HepG2 (cell line): ENCODE data around the gene RAB40C. TPM values are rescaled to one million over a fixed set of nuclear protein-coding genes. Genes with fewer than 3 reads are reported as not detected.

Experiments used
- AFF4 ChIP-seq: sonication (generic); formaldehyde crosslinking; IDR thresholded peaks from 2 replicates; pipeline ENCODE4 v1.4.0; 2020; ENCODE audit warnings: missing genetic modification reagents
- CSRNP1 ChIP-seq: sonication (generic); formaldehyde crosslinking; IDR thresholded peaks from 2 replicates; pipeline ENCODE4 v1.8.1; 2023; ENCODE audit warnings: mild to moderate bottlenecking, missing genetic modification reagents
- ELF3 ChIP-seq: IDR thresholded peaks from 2 replicates; pipeline ENCODE4 v1.6.1; 2016; ENCODE audit warnings: missing genetic modification reagents, missing compliant biosample characterization
- EP300 ChIP-seq, 3 experiments: sonication (generic) in 1 of 3; formaldehyde crosslinking in 1 of 3; IDR thresholded peaks; 2 replicates each; pipeline versions ENCODE4 v1.5.1 to v1.6.1; 2011 to 2020; ENCODE audit warnings: low read depth in 2 of 3, low read length in 2 of 3, borderline replicate concordance in 1 of 3, improper control_type of control experiment in 1 of 3, mild to moderate bottlenecking in 1 of 3, missing genetic modification reagents in 1 of 3, moderate library complexity in 1 of 3
- FOXK2 ChIP-seq: fragments of 450-650 bp; IDR thresholded peaks from 2 replicates; pipeline ENCODE4 v1.6.1; 2016
- GABPA ChIP-seq, 2 experiments: IDR thresholded peaks; 2 replicates each; pipeline ENCODE4 v1.6.1; 2011 to 2016; ENCODE audit warnings: low read depth in 2 of 2, low read length in 1 of 2, missing biosample characterization in 1 of 2, missing genetic modification characterization in 1 of 2
- GTF2F1 ChIP-seq: fragments of 150-350 bp; IDR thresholded peaks from 2 replicates; pipeline ENCODE4 v1.6.1; 2014; ENCODE audit warnings: low read length
- NONO ChIP-seq, 2 experiments: fragments of 450-650 bp in 1 of 2; sonication (generic) in 1 of 2; formaldehyde crosslinking in 1 of 2; IDR thresholded peaks in 1 of 2; conservative IDR thresholded peaks in 1 of 2; 2 replicates each; pipeline versions ENCODE4 v1.6.1 to v1.8.0; 2017 to 2022; ENCODE audit warnings: mild to moderate bottlenecking in 1 of 2, missing genetic modification reagents in 1 of 2, moderate library complexity in 1 of 2
- POLR2G ChIP-seq: fragments of 200-400 bp; formaldehyde crosslinking; IDR thresholded peaks from 2 replicates; pipeline ENCODE4 v1.6.1; 2018; ENCODE audit warnings: mild to moderate bottlenecking, low read depth, low read length, moderate library complexity
- RAD21 ChIP-seq: fragments of 450-650 bp; formaldehyde crosslinking; IDR thresholded peaks from 2 replicates; pipeline ENCODE4 v1.5.0; 2020; ENCODE audit warnings: mild to moderate bottlenecking
- RARG ChIP-seq: sonication (generic); formaldehyde crosslinking; IDR thresholded peaks from 2 replicates; pipeline ENCODE4 v1.4.0; 2020; ENCODE audit warnings: low read depth, mild to moderate bottlenecking, missing genetic modification reagents
- SSRP1 ChIP-seq: IDR thresholded peaks from 2 replicates; pipeline ENCODE4 v1.6.1; 2016; ENCODE audit warnings: control low read depth
- THAP8 ChIP-seq: sonication (generic); formaldehyde crosslinking; IDR thresholded peaks from 2 replicates; pipeline ENCODE4 v1.5.1; 2020; ENCODE audit warnings: missing genetic modification reagents, mild to moderate bottlenecking, borderline replicate concordance
- ZBTB14 ChIP-seq: sonication (generic); formaldehyde crosslinking; IDR thresholded peaks from 2 replicates; pipeline ENCODE4 v1.4.0; 2020; ENCODE audit warnings: missing genetic modification reagents
- ZFX ChIP-seq: sonication (generic); formaldehyde crosslinking; IDR thresholded peaks from 2 replicates; pipeline ENCODE4 v1.4.0; 2020; ENCODE audit warnings: mild to moderate bottlenecking, low read depth, missing genetic modification reagents, moderate library complexity
- ZNF615 ChIP-seq: sonication (generic); formaldehyde crosslinking; IDR thresholded peaks from 2 replicates; pipeline ENCODE4 v1.5.0; 2020; ENCODE audit warnings: mild to moderate bottlenecking, missing genetic modification reagents, borderline replicate concordance
- ZNF629 ChIP-seq: sonication (generic); formaldehyde crosslinking; conservative IDR thresholded peaks from 2 replicates; pipeline ENCODE4 v1.5.0; 2020; ENCODE audit warnings: missing genetic modification reagents
- ZNF878 ChIP-seq: sonication (generic); formaldehyde crosslinking; IDR thresholded peaks from 2 replicates; pipeline ENCODE4 v1.8.1; 2023; ENCODE audit warnings: mild to moderate bottlenecking, missing genetic modification reagents, moderate library complexity
- polyA plus RNA-seq, 8 experiments: library from polyadenylated mRNA; depleted of rRNA in 3 of 8; stranded (reverse) in 7 of 8; unstranded in 1 of 8; fragments of >200 nt; fragmentation: Illumina TruSeq in 4 of 8; extraction: Trizol in 4 of 8; gene quantifications; 2 replicates each; pipeline versions ENCODE4 v1.2.1 to v1.2.3, GENCODE V29; 2011 to 2016; ENCODE audit warnings: low read depth in 4 of 8, missing spikeins in 1 of 8, mixed read lengths in 1 of 8; ENCODE audit not compliant: insufficient read depth in 1 of 8
- total RNA-seq, 5 experiments: library from RNA; depleted of rRNA; stranded (reverse); fragments of >200 nt; fragmentation: Illumina TruSeq; extraction: Trizol; gene quantifications; 2 replicates each; pipeline ENCODE4 v1.2.3, GENCODE V29; 2016; ENCODE audit warnings: low read depth in 1 of 5

Gene RAB40C
- total and polyA plus RNA-seq, 2 of the 13 experiments (the other 11 are each of a cell fraction or from before 2014, with no cell fraction given) = 7.7 to 11.5 TPM

- TF ChIP-seq ZNF615 (CRISPR knock-in tag) (peak; percentile 89; the same call in 1 of the 2 replicates), ELF3 (CRISPR knock-in tag) (no peak; the same call in 1 of the 2 replicates), ZNF878 (CRISPR knock-in tag) (no peak), RAD21 (CRISPR knock-in tag) (peak; percentile 69), FOXK2 (no peak), GABPA (IDR thresholded peaks at IDR 0.05; ENCODE audit: low read depth, low read length) (peak; percentile 54; the same call in 1 of the 2 replicates), GABPA (CRISPR knock-in tag; IDR thresholded peaks at IDR 0.05; ENCODE audit: low read depth) (peak; percentile 78), NONO (IDR thresholded peaks at IDR 0.05) (no peak), NONO (CRISPR knock-in tag; conservative IDR thresholded peaks at IDR 0.05) (peak; percentile 93), SSRP1 (CRISPR knock-in tag) (peak; percentile 94; the same call in 1 of the 2 replicates), ZNF629 (CRISPR knock-in tag) (no peak; the same call in 1 of the 2 replicates), RARG (CRISPR knock-in tag) (no peak), AFF4 (no peak), THAP8 (CRISPR knock-in tag) (peak; percentile 38; the same call in 1 of the 2 replicates), EP300 (IDR thresholded peaks at IDR 0.05; ENCODE audit: low read depth in 2 of 2, low read length in 2 of 2) (no peak), EP300 (CRISPR knock-in tag; IDR thresholded peaks at IDR 0.05; ENCODE audit: borderline replicate concordance) (no peak; the same call in 1 of the 2 replicates), GTF2F1 (no peak), POLR2G (peak; percentile 86), ZFX (CRISPR knock-in tag) (peak; percentile 77; the same call in 1 of the 2 replicates), ZBTB14 (no peak; the same call in 1 of the 2 replicates), CSRNP1 (peak; percentile 32; the same call in 1 of the 2 replicates)
Observed at GRCh38 chr16:636206-637080, 46.6 kb downstream of the RAB40C start, which contains the start of gene METTL26 (continued).
